ENCODE measurements around the gene UQCC5.

DNA sequence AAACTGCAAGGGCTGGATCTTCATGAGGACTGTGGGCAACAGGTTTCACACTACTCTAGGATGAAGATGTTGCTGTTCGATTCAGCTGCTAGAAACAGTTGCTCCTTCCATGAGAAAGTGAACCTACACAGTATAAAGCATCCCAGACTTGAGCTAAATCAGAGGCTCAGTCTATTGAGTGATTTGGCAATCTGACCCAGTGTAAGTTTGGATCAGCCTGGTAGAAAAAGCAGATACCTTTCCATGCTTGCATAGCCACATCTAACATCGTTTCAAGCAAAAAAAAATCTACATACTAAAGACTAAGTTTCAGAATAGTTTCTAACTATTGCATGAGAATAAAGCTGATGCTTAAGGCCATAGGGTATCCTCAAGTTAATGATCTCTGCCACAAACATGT is 4.6 kb downstream of the UQCC5 start:
- TF ChIP-seq EZH2 (IDR thresholded peaks at IDR 0.05; ENCODE audit: borderline replicate concordance, low read depth, low read length, severe bottlenecking) = no peak
- TF ChIP-seq, protein P1, sequence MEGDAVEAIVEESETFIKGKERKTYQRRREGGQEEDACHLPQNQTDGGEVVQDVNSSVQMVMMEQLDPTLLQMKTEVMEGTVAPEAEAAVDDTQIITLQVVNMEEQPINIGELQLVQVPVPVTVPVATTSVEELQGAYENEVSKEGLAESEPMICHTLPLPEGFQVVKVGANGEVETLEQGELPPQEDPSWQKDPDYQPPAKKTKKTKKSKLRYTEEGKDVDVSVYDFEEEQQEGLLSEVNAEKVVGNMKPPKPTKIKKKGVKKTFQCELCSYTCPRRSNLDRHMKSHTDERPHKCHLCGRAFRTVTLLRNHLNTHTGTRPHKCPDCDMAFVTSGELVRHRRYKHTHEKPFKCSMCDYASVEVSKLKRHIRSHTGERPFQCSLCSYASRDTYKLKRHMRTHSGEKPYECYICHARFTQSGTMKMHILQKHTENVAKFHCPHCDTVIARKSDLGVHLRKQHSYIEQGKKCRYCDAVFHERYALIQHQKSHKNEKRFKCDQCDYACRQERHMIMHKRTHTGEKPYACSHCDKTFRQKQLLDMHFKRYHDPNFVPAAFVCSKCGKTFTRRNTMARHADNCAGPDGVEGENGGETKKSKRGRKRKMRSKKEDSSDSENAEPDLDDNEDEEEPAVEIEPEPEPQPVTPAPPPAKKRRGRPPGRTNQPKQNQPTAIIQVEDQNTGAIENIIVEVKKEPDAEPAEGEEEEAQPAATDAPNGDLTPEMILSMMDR (IDR thresholded peaks at IDR 0.05; ENCODE audit: borderline replicate concordance, extremely low read depth, low read length, poor library complexity, severe bottlenecking) = no peak
